Activated CD4-positive, alpha-beta memory T cell treated with anti-CD3 and anti-CD28 coated beads, Interleukin-2, amount 10 ng/mL, durations not matched to agents 7 days and 5 days (primary cell): ENCODE measurements around the gene ZNF334. TPM values are rescaled to one million over a fixed set of nuclear protein-coding genes. Genes with fewer than 3 reads are reported as not detected.
A peak's percentile ranks its signal among the peaks of the same experiment; 100 is the strongest.

ENCODE experiments used
- CTCF ChIA-PET: fragments of 350-600 bp; sonication (Branson Sonifier 250); formaldehyde crosslinking; loops from one replicate; lab custom pipeline; 2021; ENCODE audit warnings: antibody characterized with exemption, inconsistent platforms; lab: Charles Lee
- POLR2A ChIA-PET: fragments of 350-600 bp; sonication (Branson Sonifier 250); formaldehyde crosslinking; loops from one replicate; lab custom pipeline; 2021; ENCODE audit warnings: antibody characterized with exemption; lab: Charles Lee
- DNase-seq: peaks from one replicate; pipeline ENCODE4 v3.0.0-alpha.2; 2020
- H3K27ac Mint-ChIP-seq: one replicate; pipeline ENCODE4 v1.8.0; 2021; ENCODE audit warnings: mild to moderate bottlenecking, mixed read lengths
- H3K27me3 Mint-ChIP-seq: one replicate; pipeline ENCODE4 v1.8.0; 2021; ENCODE audit warnings: mixed read lengths
- H3K36me3 Mint-ChIP-seq: one replicate; pipeline ENCODE4 v1.8.0; 2021; ENCODE audit warnings: low read depth, mixed read lengths
- H3K4me1 Mint-ChIP-seq: one replicate; pipeline ENCODE4 v1.8.0; 2021; ENCODE audit warnings: mixed read lengths
- H3K4me3 Mint-ChIP-seq: one replicate; pipeline ENCODE4 v1.8.0; 2021; ENCODE audit warnings: mild to moderate bottlenecking, mixed read lengths
- H3K9me3 Mint-ChIP-seq: one replicate; pipeline ENCODE4 v1.8.0; 2021; ENCODE audit warnings: mixed read lengths
- total RNA-seq, 2 experiments: library from RNA; stranded (reverse); gene quantifications; one replicate each; pipeline ENCODE4 v1.2.3, GENCODE V29; 2021

The ZNF334 gene
- 1 to 10 TPM; 1.4 TPM for total RNA-seq

DNA sequence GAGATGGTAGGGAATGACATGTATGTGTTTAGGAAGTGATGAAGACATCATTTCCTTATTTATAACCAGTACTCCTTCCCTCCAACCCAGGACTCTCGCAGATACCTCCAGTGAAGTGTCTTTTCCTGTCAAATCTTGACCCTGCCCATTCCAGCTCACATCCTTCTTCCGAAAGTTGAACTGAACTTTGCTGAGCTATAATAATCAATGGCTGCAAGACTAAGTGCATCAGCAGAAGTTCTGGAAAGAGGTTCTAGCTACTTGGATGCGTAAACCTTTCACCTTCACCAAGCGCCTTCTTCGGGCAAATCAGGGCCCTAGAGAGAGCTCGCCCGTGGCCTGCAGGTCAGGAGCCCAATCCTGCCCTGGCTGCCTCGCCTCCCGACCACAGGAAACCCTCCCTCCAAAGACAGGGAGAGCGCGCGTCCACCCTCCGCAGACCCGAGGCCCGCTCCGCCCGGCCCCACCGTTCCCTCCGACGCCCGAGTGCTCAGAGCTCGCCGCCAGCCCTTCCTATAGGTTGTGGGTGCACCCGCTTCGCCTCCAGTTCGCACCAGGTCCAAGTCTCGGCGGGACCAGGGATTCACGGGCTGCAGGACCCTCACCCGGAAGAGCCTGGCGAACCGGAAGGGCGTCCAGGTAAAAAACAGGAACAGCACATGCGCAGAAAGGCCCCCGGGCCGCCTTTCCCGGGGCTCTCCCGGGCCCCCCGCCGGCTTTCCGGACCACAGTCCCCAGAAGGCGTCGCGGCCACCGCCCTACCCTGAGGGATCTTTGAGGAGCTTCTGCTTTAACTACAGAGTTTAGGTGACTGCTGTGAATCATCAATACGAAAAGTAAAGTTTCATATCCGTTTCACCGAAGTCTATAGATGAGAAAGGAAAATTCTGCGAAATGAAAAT lies at the start of gene ZNF334:
Gene ZNF334, minus strand, starts transcription at position 617 of the 902 bp plus-strand sequence. CDS start 1,457 bp downstream, outside the sequence.
- ChIA-PET POLR2A (interaction anchor here (1.0 to 1.4 kb wide), 3 partner anchors 11 to 176 kb away, joined by 3 to 4 read pairs (median 4); no protein-coding TSS in a partner anchor), CTCF (interaction anchor here (0.7 to 3.0 kb wide), 7 partner anchors 8 to 245 kb away, joined by 3 to 7 read pairs (median 5); no protein-coding TSS in a partner anchor)
- Mint-ChIP-seq H3K9me3 (peaks cover 3% of the 10 kb centered on the region), H3K4me1 (peaks cover 36% of the 10 kb centered on the region), H3K4me3 (peak within 1 kb of the TSS; percentile 73), H3K27me3 (peaks cover 10% of the 10 kb centered on the region), H3K36me3 (peaks cover 14% of the 10 kb centered on the region), H3K27ac (peak within 1 kb of the TSS; percentile 57)
- DNase-seq, result peak; percentile 48

DNA sequence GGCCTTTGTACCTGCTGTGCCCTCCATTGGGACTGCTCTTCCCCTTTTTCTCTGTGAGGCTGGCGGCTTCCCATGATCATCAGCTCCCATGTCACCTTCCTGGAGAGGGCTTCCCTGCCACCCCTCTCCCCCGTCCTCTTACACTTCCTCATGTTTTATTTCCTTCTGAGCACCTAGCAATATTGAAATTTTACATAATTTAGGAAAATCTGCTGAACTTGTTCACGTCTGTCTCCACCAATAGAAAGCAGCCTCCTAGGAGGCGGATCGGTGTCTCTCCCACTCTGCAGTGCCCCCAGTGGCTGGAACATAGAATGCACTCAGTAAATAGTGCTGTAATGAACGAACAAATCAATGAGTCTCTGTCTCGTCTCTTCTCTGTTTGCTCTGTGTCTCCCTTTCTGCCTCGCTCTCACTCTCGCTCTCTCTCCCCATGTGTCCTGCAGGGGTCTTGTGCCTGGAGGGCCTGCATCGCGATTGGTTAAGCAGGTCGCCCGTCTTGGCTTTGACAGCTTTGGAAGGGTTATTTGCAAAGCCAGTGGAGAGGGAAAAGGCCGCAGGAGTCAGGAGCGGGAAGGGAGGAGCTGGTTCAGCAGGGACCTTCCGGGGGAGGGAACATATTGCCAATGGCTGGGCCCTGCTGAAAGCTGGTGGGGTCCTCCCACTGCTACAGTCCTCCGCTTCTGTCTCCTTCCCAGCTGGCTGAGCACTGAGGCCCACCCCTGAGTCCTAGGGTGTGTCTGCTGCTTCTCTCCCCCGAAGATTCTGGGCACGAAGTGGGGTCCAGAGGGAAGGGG lies 49.2 kb upstream of the ZNF334 start:
- Mint-ChIP-seq H3K4me3 (no peak overlapping the region), H3K9me3 (no peaks in the 10 kb centered on the region), H3K4me1 (peaks cover 35% of the 10 kb centered on the region), H3K27ac (no peak overlapping the region), H3K27me3 (peaks cover 11% of the 10 kb centered on the region), H3K36me3 (peaks cover 4% of the 10 kb centered on the region)
- ChIA-PET CTCF (interaction anchor here (0.6 to 2.4 kb wide), 10 partner anchors 10 to 697 kb away, joined by 3 to 20 read pairs (median 6); partner anchors contain the start of genes OCSTAMP and TP53RK), POLR2A (interaction anchor here (1.4 to 1.9 kb wide), 2 partner anchors 10 to 50 kb away, joined by 3 to 8 read pairs; partner anchors contain the start of gene ZNF334)
- peak; percentile 74 for DNase-seq

DNA sequence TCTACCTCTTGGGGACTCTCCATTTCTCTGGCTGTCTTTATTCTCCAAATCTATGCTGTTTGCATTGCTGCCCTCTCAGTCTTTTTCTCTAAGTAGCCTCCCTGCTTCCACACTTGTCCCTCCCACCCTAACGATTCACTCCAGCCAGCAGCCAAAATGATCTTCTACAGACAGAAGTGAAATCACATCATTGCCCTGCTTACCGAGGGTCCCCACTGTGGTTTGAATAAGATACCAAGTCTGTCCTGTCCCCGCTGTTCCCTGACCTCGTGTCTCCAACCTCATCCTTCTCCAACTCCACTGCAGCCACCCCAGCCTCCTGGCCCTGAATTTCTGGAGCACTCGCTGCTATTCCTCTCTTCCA lies 48.6 kb upstream of the ZNF334 start:
- Mint-ChIP-seq H3K4me3 (no peak overlapping the region), H3K9me3 (no peaks in the 10 kb centered on the region), H3K27me3 (peaks cover 8% of the 10 kb centered on the region), H3K4me1 (peaks cover 38% of the 10 kb centered on the region), H3K27ac (no peak overlapping the region), H3K36me3 (peaks cover 6% of the 10 kb centered on the region)
- POLR2A ChIA-PET, result interaction anchor here (1.4 to 1.9 kb wide), 2 partner anchors 9 to 49 kb away, joined by 3 to 8 read pairs; partner anchors contain the start of gene ZNF334
- DNase-seq, result no peak
- CTCF ChIA-PET, result interaction anchor here (0.6 to 2.4 kb wide), 8 partner anchors 10 to 733 kb away, joined by 3 to 20 read pairs (median 6); partner anchors contain the start of genes OCSTAMP and TP53RK

DNA sequence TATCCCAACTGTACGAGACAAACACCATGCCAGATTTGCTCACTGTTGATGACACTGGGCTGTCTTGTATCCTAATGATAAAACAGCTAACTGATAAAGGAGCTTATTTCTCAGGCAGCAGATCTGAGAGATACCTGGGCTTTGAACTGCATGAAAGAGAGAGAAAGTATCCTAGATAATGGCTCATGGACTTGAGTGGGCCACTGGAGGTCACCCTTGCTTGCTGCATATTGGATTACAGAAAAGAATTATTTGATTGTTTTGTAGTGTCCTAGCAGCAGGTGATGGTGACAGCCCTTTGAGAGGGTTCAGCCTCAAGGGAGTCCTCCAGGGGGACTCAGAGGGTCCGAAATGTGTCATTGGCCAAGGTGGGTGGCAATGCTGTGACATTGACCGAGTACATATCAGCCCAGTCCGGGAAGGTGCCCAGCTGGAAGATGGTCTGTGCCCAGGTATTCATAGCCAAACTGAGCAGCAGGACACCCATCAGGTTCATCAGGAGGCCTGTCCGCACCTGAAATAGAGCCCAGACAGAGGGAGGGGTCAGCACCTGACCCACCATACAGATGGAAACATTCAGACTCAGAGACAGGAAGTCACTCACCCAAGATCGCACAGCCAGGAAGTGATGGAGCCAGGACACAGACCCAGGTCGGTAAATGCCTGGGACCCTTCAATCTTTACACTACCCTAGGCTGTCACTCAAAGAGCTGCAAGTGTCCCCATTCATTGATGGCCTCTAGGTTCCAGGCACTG lies 46.5 kb upstream of the ZNF334 start:
- H3K4me3 Mint-ChIP-seq, result no peak overlapping the region
- no peaks in the 10 kb centered on the region for H3K9me3 Mint-ChIP-seq
- H3K27ac Mint-ChIP-seq, result no peak overlapping the region
- ChIA-PET CTCF (interaction anchor here (0.8 to 2.3 kb wide), 2 partner anchors 10 to 15 kb away, joined by 4 to 13 read pairs; no protein-coding TSS in a partner anchor), POLR2A (interaction anchor here (1.2 kb wide), 1 partner anchor 130 kb away, joined by 3 read pairs; the partner anchor contains the start of gene TP53RK)
- H3K4me1 Mint-ChIP-seq, result peaks cover 53% of the 10 kb centered on the region
- H3K36me3 Mint-ChIP-seq, result peaks cover 8% of the 10 kb centered on the region
- H3K27me3 Mint-ChIP-seq, result no peaks in the 10 kb centered on the region
- no peak for DNase-seq

DNA sequence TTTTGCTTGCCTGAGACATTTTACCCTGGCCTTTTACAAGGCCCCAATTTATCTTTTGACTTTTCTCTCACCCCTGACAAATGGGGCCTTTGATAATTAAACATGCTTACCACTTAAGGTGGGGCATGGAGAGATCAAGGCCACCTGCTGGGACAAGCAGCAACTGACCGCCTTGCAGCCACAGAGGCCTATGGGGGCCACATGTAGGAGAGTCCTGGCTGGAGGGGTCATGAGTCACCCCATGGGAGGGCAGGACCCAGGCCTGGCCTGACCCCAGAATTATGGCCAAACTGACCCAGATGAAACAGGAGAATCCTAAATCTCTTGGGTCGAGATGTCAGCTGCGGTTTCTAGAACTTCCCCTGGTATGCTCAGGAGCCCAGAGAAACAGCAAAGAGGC lies 45.6 kb upstream of the ZNF334 start:
- Mint-ChIP-seq H3K9me3 (no peaks in the 10 kb centered on the region), H3K36me3 (peaks cover 8% of the 10 kb centered on the region), H3K4me1 (peaks cover 61% of the 10 kb centered on the region), H3K27ac (no peak overlapping the region), H3K4me3 (no peak overlapping the region), H3K27me3 (no peaks in the 10 kb centered on the region)
- no peak for DNase-seq
- ChIA-PET POLR2A (interaction anchor here (1.2 kb wide), 1 partner anchor 131 kb away, joined by 3 read pairs; the partner anchor contains the start of gene TP53RK), CTCF (interaction anchor here (0.7 to 2.3 kb wide), 4 partner anchors 9 to 127 kb away, joined by 3 to 13 read pairs (median 4); no protein-coding TSS in a partner anchor)

DNA sequence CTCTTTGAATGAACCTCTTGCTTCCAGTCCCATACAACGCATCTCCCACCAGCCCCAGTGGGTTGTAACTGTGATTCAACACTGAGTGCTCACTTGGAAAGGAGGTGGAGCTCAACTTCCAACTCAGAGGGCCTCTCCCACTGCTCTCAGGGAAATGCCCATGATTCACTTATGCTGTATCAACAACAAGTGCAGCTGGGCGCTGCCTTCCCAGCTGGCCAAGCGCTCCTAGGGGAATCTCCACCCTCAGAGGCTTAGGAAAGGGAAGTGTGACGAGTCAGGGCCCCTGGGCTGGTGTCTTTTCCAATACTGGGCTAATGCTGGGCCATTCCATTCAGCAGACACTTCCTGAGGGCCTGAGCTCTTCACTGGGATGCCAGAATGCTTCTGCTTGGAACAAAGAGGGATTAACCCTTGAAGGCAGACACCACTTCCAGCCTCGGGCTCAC lies 45.2 kb upstream of the ZNF334 start:
- H3K27ac Mint-ChIP-seq, result no peak overlapping the region
- ChIA-PET CTCF (interaction anchor here (0.7 to 2.3 kb wide), 3 partner anchors 14 to 128 kb away, joined by 3 to 13 read pairs (median 4); no protein-coding TSS in a partner anchor), POLR2A (no interaction called here)
- DNase-seq, result no peak
- H3K27me3 Mint-ChIP-seq, result no peaks in the 10 kb centered on the region
- peaks cover 8% of the 10 kb centered on the region for H3K36me3 Mint-ChIP-seq
- no peak overlapping the region for H3K4me3 Mint-ChIP-seq
- H3K9me3 Mint-ChIP-seq, result no peaks in the 10 kb centered on the region
- peaks cover 64% of the 10 kb centered on the region for H3K4me1 Mint-ChIP-seq

DNA sequence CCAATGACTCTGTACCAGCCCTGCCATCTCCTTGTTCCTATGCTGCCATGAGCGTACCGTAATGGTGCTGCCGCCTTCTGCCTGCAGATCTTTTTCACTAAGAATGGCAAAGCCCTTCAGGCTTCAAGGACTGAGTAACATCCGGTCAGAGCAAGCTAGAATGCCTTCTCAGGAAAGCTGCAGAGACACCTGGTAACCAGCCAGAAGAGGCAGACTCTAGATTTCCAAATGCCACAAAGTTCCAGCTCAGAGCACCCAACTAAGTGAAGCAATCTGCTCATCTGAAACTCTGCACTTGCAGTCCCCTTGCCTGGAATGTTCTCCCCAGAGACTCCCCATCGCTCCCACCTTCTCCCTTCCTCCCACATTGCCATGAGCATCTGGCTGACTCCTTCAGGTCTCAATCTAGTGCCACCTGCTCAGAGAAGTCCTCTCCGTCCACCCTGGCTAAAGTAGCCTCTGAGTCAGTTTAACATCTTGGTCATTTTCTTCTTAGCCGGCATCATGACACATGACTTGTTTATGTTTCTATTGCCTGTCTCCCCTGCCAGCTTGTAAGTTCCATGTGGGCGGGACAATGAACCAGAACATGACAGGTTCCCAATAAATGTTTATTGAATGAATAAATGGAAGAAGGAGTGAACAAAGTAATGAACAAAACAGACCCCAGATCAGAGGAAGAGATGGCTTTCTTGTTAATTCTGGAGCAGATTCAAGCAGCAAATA lies 44.0 kb upstream of the ZNF334 start:
- CTCF ChIA-PET, result interaction anchor here (1.2 kb wide), 1 partner anchor 126 kb away, joined by 4 read pairs; no protein-coding TSS in a partner anchor
- Mint-ChIP-seq H3K27me3 (no peaks in the 10 kb centered on the region), H3K27ac (no peak overlapping the region), H3K36me3 (peaks cover 8% of the 10 kb centered on the region), H3K9me3 (no peaks in the 10 kb centered on the region), H3K4me3 (no peak overlapping the region), H3K4me1 (peaks cover 64% of the 10 kb centered on the region)
- POLR2A ChIA-PET, result interaction anchor here (0.6 to 1.0 kb wide), 2 partner anchors 10 to 12 kb away, joined by 3 read pairs; no protein-coding TSS in a partner anchor
- no peak for DNase-seq

DNA sequence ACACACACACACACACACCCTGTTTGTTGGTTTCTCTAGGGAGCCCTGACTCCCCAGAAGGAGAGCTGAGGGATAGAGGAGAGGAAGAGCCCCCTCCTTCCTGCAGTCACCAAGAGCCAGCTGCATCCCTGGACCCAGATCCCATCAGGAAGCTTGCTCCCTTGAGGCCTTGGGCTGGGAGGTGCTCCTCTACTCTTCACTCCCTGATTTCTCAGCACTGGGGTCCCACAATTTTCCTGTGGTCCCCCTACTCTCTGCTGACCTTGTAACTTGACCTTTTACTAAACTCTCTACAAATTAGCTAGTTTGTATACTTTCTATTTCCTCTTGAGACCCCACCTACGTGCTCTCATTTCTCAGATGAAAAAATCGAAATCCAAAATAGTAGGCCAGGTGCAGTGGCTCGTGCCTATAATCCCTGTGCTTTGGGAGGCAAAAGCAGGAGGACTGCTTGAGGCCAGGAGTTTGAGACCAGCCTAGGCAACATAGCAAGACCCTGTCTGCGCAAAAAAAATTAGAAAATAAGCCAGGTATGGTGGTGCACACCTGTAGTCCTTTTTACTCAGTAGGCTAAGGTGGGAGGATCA lies 42.1 kb upstream of the ZNF334 start:
- CTCF ChIA-PET, result interaction anchor here (1.1 to 3.4 kb wide), 2 partner anchors 11 to 42 kb away, joined by 3 to 21 read pairs; no protein-coding TSS in a partner anchor
- H3K27ac Mint-ChIP-seq, result no peak overlapping the region
- H3K27me3 Mint-ChIP-seq, result no peaks in the 10 kb centered on the region
- peaks cover 5% of the 10 kb centered on the region for H3K36me3 Mint-ChIP-seq
- POLR2A ChIA-PET, result interaction anchor here (0.6 to 1.2 kb wide), 2 partner anchors 10 to 330 kb away, joined by 3 to 4 read pairs; no protein-coding TSS in a partner anchor
- peaks cover 56% of the 10 kb centered on the region for H3K4me1 Mint-ChIP-seq
- no peaks in the 10 kb centered on the region for H3K9me3 Mint-ChIP-seq
- no peak overlapping the region for H3K4me3 Mint-ChIP-seq
- no peak for DNase-seq

DNA sequence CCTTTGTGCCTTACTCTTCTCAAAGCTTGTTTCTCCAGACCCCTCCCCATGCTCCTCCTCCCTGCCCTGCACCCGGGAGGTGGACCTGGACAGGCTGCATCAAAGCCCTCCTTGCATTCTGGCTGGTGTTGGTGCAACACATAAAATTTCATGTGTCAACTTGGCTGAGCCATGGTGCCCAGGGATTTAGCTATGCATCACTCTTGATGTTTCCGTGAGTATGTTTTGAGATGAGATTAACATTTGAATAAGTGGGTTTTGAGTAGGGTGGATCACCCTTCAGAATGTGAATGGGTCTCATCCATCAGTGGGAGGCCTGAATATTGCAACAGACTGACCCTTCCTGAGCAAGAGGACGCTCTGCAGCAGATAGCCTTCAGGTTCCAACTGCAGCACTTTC lies 41.5 kb upstream of the ZNF334 start:
- H3K36me3 Mint-ChIP-seq, result peaks cover 4% of the 10 kb centered on the region
- no peaks in the 10 kb centered on the region for H3K27me3 Mint-ChIP-seq
- peaks cover 49% of the 10 kb centered on the region for H3K4me1 Mint-ChIP-seq
- H3K27ac Mint-ChIP-seq, result no peak overlapping the region
- no peaks in the 10 kb centered on the region for H3K9me3 Mint-ChIP-seq
- POLR2A ChIA-PET, result interaction anchor here (1.2 kb wide), 1 partner anchor 10 kb away, joined by 4 read pairs; no protein-coding TSS in a partner anchor
- no peak for DNase-seq
- no peak overlapping the region for H3K4me3 Mint-ChIP-seq
- CTCF ChIA-PET, result interaction anchor here (1.1 to 3.4 kb wide), 2 partner anchors 10 to 43 kb away, joined by 3 to 21 read pairs; no protein-coding TSS in a partner anchor

DNA sequence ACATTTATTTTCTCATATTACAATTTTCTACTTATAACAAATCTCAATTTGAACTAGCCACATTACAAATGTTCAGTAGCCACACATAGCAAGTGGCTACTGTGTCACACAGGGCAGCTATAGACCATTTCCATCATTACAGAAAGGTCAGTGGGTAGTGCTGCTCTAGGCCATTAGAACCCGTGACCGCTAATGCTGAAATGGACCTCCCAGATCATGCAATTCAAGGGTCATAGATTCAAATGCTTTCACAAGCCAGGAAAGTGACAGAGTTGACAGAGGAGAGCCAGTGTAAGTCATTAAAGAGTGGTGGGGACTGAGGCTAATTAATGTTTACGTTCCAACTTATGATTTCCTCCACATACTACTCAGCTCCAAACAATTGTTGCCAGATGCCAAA lies 40.6 kb upstream of the ZNF334 start:
- ChIA-PET CTCF (interaction anchor here (3.4 to 3.6 kb wide), 2 partner anchors 8 to 9 kb away, joined by 12 to 21 read pairs; no protein-coding TSS in a partner anchor), POLR2A (interaction anchor here (1.2 to 2.0 kb wide), 4 partner anchors 8 to 30 kb away, joined by 3 to 9 read pairs (median 6); no protein-coding TSS in a partner anchor)
- no peak for DNase-seq
- H3K9me3 Mint-ChIP-seq, result no peaks in the 10 kb centered on the region
- no peak overlapping the region for H3K4me3 Mint-ChIP-seq
- H3K4me1 Mint-ChIP-seq, result peaks cover 43% of the 10 kb centered on the region
- peaks cover 4% of the 10 kb centered on the region for H3K36me3 Mint-ChIP-seq
- H3K27me3 Mint-ChIP-seq, result no peaks in the 10 kb centered on the region
- no peak overlapping the region for H3K27ac Mint-ChIP-seq
